Esophagus mucosa (tissue), 1 donor: ENCODE data around the gene RNF5. TPM values are rescaled to one million over a fixed set of nuclear protein-coding genes. Genes with fewer than 3 reads are reported as not detected.
"Not testable (repeated sequence)": the region's sequence is repeated elsewhere in the genome, so short reads cannot be mapped to it uniquely, and the experiment has no call there.

ENCODE experiments used
- ATAC-seq: fragments of 200-7000 bp; cut with Tn5 transposase; one replicate; pipeline ENCODE4 v1.9.1; 2020
- total RNA-seq: library from RNA; stranded (reverse); gene quantifications from one replicate; pipeline ENCODE4 v1.2.4, GENCODE V29; 2023
- donor health status: DM: yes; HTN: yes; CAD: no.

RNF5 gene
- total RNA-seq, 1 donor from 2014 or later, result 30.4 TPM

DNA sequence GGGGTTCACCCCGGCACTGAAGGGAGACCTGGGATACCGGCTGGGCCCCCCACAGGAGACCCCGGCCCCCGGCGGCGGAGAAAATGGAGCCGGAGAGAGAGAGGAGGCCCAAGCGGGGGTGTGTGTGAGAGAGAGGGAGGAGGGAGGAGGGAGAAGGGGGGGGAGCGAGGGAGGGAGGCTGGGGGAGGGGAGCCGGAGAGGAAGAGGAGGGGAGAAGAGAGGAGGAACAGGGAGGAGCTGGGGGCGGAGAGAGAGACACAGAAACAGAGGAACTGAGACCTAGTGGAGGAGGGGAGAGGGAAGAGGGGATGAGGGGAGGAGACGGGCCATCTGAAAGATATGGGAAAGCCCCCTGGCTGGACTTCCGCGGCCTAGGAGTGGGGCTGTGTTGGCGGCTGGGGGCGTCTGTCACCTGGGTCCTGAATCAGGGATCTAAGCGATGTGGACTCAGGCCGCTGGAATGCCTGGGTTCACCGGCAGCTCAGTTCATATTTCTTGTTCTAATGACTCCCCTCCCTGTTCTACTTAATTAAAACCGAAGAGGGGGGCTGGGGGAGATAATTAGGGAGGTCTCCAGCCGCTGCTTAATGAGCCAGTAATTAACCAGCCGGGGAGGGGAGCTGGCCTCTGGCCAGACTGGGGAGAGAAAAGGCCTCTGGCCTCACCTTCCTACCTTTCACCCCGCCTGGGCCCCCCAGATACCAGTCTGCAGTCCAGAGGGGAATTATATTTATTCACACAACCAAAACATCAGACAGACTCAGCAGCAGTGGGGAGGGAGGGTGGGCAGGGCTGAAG is 12.0 kb downstream of the RNF5 start, which contains the start of gene PBX2:
PBX2 (minus strand) TSS at position 149 of the 798 bp plus-strand sequence. CDS start 287 bp downstream, outside the sequence.
- peak; percentile 74 for ATAC-seq

DNA sequence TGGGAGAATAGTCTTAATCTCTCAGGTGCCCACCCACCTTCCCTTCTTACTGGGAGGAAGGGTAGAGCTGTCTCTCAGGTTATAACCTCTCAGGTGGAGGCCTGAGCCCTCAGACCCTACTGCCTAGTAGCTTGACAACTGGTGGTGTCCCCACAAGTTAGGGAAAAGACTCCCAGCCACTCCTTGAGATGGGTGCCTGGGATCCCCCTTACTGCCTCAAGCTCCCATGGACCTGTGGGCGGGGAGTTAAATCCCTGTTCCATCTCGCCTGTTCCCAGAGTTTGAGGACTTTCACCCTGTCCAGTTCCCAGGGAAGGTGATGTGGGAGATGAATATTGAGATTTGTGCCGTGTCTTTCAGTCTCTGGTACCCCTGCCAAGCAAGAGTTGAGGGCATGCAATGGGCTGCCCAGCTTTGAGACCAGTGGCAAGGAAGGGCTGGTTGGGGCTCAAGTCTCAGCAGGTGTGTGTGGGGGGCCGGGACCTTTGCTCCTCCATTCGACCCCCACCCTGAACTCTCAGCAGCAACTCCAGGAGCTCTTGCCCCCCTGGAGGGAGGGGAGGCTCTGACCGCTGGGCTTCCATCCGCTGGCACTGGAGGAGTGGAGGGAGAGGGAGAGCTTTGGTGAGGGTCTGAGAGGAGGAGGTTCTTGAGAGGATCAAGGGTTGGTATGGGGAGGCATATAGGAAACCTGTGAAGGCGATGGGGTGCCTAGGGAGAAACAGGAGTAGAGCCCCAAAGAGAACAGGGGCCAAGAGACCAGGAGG is 12.9 kb downstream of the RNF5 start:
- no peak for ATAC-seq

DNA sequence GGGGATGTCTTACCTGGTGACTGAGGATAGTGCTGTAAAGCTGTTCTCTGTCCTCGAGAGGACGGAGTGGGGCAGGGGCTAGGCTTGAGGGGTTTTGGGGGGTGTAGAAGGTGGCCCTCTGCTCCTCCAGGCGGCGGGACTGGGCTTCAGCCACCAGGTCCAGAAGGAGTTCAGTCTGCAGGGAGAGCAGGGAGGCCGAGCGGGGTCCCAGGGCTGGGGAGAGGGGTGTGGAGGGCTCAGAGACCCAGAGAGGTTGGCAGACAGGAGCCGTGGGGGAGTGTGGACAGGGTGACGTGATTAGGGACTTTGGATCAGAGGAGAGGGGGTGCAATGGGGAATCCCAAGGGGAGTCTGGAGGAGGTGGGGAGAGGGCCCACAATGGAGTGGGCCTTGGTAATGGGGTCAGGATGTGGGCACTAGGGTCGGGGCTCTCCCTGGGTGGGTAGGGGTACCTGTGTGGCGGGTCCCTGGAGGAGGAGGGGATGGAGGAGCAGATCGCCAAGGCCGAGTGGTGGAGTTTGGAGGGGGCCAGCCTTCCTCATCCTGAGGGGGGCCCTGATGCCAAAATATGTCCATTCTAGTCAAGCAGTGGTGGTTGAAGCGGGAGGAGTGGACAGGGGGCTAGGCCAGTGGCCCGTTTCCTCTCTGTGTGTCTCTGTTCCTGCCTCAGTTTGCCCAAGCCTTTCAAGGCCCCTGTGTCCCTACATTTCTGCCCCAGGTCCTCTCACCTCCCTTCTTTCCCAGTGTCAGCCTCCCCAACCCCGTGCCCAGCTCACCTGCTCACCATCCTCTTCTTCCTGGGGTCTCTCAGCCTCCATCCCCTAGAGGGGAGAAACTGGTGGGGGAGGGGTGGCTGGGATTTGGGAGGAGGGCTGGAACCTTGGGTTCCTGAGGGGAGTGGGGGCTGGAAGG is 13.7 kb downstream of the RNF5 start:
- ATAC-seq, result no peak

DNA sequence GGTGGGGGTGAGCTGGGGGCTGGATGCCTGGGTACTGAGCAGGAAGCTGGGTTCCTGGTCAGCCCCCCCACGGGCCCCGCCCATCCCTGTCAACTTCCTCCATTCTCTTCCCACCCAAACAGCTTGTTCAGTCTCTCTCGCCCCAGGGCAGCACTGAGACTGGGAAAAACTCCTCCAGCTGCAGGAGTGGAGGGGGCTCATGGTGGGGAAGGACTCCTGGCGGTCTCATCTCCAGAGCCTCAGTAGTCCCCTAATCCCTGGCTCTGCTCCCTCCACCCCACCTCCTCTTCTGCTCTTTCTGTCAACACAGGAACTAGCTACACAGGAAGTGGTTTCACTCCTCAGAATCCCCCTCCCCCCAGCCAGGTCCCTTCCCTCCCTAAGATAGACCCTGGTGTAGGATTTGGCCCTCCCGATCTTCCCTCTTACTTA is 14.4 kb downstream of the RNF5 start, which contains the start of gene GPSM3:
GPSM3 (minus strand) TSS at position 36 of the 432 bp plus-strand sequence. CDS start 130 bp downstream, outside the sequence.
- no peak for ATAC-seq

DNA sequence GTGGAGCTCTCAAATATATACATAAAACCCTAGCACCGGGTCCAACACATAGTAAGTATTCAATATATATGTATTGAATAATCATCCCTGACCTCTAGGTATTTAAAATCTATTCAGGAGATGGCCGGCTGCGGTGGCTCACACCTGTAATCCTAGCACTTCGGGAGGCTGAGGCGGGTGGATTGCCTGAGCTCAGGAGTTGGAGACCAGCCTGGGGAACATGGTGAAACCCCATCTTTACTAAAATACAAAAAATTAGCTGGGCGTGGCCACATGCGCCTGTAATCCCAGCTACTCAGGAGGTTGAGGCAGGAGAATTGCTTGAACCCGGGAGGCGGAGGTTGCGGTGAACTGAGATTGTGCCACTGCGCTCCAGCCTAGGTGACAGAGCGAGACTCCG is 14.9 kb downstream of the RNF5 start:
- not testable (repeated sequence) for ATAC-seq

DNA sequence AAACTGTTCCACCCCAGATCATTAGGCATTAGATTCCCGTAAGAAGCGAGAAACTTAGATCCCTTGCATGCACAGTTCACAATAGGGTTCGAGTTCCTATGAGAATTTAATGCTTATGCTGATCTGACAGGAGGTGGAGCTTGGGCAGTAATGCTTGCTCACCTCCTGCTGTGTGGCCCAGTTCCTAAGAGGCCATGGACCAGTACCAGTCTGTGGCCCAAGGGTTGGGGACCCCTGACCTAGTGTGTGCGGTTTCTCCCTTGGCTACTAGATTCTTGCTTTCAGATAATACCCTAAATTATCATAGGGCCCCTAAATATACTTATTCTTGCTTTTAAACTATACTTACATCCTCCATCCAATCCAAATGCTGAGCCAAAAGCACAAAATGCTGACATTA is 16.2 kb downstream of the RNF5 start:
- no peak for ATAC-seq

DNA sequence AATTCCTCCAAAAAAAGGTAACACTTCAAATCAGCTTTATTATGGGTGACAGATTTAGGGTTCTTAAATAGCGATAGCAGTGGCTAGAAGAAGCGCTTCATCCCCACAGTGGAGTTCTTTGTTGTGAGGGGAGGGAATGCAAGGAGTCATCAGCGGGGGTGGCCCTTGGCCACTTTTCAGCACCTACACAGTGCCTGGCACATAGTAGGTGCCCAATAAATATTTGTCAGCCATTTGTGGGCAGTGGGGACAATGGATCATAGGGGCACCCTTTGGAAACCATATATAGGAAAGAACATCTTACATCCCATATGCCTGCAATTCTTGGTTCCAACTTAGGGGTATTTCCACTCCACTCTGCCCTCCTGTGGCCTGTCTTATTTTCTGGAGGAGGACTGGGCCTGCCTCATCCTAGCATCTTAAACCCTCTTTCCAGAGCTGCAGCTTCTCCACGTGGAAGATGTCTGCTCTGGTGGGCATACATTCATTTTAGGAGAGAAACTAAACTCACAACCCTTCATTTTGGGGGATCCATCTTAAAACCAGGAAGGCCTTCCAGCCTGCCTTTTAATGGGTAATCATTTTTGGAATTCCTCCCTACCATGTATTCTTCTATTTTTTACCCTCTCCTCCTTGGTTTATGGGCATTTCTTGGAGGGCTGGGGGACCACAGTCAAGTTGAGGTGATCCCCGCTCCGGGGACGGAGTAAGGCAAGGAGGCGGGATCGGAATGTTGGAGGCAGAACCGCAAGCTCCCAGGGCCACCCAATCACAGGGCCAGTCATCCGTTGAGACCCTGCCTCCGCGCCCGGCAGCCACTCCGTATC is 16.8 kb downstream of the RNF5 start:
- ATAC-seq, result peak; percentile 8

DNA sequence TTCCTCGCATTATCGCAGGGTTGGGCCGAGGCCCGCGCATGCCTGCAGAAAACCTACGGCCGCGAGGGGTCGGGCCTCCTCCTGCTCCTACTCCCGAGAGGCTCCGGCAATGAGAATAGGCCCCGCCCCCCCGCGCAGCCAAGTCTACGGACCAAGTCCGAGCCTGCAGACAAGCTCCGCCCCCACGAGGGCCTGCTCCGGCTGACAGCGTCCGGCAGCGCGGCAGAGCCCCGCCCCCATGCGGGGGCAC is 17.4 kb downstream of the RNF5 start:
- ATAC-seq, result peak; percentile 94

DNA sequence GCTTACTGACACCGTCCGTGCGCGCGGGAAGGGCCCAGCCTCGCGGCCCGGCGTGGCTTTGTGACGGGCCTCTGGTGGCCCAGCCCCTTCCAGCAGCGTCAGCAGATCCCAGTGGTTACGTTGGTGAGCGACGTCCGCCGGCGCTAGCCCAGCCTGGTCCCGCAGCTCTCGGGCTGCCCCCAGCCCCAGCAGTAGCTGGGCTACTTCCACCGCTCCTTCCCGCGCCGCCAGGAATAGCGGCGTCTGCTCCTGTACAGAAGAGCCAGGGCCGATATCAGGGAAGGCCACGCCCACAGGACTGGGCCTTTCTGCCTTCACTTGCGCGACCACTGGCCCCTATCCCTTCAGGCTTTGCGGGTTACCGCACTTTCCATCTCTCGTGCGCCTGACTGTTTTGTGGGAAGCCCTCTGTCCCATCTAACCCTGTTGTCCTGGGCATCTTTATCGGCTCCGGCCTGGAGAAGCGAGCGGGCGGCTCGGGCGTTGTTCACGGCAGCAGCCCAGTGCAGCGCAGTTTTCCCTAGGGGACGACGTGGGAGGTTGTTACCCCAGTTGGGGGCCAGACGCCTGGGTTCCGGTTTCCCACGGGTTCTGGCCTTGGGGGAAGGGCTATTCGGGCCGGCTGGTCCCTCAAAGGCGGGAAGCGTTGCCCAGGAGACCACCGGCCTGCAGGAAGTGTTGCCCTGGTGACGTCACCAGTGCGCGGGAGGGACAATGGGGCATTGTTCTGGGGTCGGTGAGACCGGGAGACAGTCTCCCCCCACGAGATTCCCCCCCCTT is 17.9 kb downstream of the RNF5 start:
- peak; percentile 16 for ATAC-seq

DNA sequence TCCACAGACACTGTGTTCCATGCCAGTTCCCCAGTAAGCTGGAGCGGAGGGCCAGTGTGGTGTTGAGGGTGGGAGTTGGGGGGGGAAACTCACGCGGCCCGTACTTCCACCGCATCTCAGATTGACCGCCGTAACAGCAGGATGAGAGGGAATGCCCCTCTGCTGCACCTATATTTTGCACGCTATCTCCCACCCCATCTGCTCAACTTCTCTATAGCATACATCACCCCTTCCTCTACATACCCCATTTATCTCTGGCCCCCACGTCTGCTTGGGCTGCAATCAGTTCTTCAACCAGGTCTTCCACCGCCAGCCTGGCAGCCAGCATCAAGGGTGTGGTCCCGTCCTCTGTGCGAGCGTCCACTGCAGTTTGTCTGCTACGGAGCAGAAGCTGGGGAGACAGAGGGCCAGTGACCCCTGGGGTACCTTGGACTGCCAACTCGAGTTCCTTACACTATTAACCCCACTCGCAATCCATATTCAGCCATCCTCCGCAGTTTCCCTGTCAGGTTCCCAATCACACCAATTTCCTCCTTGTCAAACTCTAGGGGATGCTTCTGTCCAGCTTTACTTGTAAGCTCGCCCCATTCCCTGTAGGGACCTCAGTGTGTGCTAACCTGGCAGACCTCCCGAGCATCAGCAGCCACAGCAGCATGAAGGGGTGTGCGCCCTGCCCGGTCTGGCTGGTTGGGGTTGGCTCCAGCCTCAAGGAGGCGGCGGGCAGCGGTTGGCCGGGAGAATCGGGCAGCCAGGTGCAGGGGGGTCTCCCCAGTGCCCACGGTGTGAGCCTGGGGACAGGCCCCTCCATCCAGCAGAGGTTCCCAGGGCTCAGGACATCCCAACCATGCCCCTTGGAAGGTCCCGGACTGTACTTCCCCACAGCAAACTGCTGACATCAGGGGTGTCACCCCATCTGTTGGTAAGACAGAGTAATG is 18.7 kb downstream of the RNF5 start:
- ATAC-seq, result no peak

DNA sequence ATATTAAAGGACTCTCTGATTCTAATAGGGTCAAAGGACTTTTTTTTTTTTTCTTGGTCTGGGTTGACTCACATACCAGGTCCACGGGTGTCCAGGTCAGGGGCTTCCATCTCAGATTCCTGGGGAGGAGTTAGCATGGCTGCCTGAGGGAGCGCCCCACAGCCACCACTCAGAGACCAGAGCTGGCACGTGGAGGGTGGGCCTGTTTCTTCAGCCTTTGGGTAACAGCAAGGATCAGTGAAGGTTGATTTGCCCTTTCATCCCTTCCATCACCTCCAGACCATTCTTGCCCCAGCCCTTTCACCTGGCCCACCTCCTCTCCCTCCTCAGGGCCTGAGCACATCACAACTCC is 20.1 kb downstream of the RNF5 start:
- no peak for ATAC-seq

DNA sequence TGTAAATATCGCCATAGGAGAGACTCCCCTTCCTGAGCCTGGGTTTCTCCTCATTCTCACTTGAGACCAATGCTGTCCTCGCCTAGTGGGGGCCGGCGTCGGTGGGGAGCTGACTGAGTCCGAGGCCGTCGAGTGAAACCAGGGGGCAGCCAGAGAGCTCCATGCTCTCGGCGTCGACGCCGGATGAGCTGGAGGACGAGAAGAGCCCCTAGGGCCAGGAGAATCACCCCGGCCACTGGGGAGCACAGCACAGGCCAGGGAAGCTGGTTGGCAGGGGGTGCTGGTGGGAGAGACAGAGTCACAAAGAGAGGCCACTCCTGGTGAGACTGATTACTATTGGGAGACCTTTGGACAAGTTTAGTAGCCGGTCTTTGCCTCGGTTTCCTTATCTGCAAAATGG is 20.7 kb downstream of the RNF5 start:
- ATAC-seq, result no peak

DNA sequence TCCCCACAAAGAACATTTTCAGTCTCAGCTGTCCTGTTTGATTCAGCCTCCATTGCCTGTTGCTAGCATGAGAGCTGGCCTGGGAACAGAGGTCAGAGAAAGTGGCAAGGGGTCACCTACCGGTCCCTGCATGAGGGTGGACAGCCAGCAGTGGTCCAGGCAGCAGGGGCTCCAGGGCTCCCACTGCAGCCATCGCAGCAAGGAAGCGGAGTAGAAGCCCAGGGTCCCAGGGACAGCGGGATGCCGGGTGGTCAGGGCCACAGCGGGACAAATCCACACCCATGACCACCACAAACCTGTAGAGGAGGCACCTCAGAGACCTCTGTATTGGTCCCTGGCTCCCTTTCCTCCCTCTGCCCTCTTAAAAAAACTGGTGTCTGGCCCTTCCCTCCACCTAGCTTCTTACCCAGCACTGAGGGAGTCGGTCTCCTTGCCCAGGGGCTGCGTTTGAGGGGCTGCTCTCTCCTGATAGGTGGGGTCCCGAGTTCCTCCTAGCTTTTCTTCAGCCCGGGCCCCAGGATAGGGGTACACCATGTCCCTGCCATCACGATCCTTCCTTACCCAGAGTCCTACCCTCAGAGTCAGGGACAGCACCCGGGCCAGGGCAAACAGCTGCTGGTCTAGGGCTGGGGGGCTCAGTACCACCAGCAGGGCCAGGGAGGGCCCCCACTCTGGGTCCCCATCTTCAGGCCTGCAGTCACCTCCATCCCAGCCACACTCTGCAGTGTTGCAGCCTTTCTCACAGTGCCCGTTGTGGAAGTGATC is 22.7 kb downstream of the RNF5 start:
- no peak for ATAC-seq

DNA sequence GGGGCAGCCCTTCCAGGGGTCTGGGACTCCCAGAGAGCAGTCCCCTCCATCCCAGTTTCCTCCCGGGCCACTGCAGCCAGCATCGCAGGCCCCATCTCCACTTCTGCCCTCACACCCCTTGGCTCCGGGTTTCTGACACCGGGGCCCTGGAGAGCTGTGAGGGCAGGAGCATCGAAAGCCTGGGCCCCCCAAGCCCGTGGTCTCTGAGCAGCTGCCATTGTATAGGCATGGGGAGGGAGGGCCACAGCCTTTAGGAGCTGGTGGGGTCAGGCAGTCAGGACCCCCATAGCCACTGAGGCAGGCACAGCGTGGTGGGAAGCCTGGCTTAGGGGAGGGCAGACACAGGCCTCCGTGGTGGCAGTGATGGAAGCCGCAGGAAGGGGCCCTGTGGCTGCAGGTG is 24.0 kb downstream of the RNF5 start:
- ATAC-seq, result no peak

DNA sequence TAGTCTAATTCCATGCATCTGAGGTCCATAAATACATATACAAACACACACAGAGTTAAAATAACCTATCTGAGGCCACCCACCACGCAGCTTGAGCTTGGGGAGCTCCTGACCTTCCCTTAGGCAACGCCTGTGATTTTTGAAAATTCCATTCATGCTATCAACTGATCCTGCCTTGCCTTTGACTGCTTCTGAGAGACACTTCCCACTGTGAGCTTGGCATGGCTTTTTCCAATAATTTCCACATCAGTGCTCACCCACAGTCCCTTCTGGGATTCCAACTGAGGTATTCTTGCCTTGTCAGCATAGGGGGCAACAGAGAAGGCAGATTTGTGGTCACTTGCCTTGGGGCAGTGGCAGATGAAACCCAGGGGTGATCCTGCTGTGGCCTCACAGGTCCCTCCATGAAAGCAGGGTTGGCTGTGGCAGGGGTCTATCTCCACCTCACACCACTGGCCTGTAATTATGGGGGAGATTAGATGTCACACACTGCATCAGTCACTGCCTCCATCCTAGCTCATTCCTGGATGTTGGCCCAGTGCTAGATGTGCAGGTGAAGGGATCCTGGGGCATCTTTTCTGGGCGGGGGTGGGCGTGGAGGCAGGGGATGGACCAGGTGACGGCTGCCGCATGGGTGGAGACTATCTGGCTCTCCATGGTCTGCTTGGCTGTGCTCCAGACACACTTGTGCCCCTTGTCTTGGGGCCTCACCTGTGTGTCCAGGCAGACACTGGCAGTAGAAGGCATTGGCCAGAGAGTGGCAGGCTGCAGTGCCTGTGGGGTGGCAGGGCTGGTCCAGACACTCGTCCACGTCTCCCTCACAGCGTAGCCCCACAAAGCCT is 25.4 kb downstream of the RNF5 start:
- no peak for ATAC-seq

DNA sequence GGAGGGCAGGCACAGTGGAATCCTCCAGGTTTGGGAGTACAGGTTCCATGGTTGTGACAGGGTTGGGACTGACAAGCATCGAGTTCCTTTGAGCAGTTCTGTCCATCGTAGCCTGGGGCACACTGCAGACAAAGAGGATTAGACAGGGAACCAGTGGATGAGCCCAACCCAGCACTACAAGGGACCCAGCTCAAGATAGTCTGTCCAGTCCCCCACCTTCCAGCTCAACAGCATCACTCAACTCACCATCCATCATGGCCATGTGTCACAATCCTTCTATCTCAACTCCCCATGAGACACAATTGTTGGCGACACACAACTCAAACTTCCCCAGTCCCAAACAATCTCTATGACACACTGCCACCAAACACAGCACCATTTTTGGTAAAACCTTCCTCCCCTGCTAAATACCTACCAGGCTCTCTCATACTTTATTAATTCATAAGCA is 26.1 kb downstream of the RNF5 start:
- ATAC-seq, result peak; percentile 9

DNA sequence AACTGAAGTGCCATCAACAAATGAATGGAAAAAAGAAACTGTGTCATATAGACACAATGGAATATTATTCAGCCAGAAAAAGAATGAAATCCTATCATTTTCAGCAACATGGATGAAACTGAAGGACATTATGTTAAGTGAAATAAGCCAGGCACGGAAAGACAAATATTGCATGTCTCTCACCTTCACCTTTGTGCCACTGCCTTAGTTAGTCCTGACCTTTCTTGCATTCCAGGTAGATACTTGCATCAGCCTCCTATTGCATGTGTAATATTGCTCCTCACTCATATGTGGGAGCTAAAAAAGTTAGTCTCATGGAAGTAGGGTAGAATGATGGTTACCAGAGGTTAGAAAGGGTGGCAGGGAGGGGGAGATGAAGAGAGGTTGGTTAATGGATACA is 30.8 kb downstream of the RNF5 start:
- ATAC-seq, result no peak

DNA sequence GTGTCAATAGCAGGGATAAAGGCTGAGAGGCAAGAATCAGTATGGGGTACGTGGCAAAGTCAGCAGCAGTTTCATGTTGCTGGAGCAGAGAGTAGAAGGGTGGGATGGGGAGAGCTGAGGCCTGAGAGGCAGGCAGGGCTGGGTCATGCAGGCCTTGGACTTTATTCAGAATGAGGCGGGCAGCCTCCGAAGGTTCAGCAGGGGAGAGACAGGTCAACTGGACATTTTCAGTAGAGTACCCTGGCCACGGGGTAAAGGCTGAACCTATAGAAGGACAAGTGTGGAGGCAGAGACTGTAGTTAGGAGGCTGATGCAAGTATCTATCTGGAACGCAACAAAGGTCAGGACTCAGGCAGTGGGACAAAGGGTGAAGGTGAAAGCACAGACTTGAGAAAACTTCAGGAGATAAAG is 32.0 kb downstream of the RNF5 start:
- no peak for ATAC-seq
